HEK293T (cell line): ENCODE data around the gene FHAD1.

ENCODE experiments used
- BHLHE40 ChIP-seq: fragments of 450-650 bp; IDR thresholded peaks from 2 replicates; pipeline ENCODE4 v1.6.1; 2016; ENCODE audit warnings: mild to moderate bottlenecking, moderate library complexity, borderline replicate concordance
- ELF4 ChIP-seq: fragments of 450-650 bp; IDR thresholded peaks from 2 replicates; pipeline ENCODE4 v1.6.1; 2017; ENCODE audit warnings: antibody characterized with exemption
- FOXA1 ChIP-seq: fragments of 450-650 bp; IDR thresholded peaks from 2 replicates; pipeline ENCODE4 v1.6.1; 2016; ENCODE audit warnings: mild to moderate bottlenecking
- FOXK2 ChIP-seq: fragments of 450-650 bp; IDR thresholded peaks from 2 replicates; pipeline ENCODE4 v1.6.1; 2016; ENCODE audit warnings: mild to moderate bottlenecking
- FOXM1 ChIP-seq: fragments of 450-650 bp; IDR thresholded peaks from 2 replicates; pipeline ENCODE4 v1.6.1; 2017; ENCODE audit warnings: mild to moderate bottlenecking, borderline replicate concordance
- HDGF ChIP-seq: fragments of 450-650 bp; IDR thresholded peaks from 2 replicates; pipeline ENCODE4 v1.6.1; 2017; ENCODE audit warnings: antibody characterized with exemption, borderline replicate concordance
- SP1 ChIP-seq: fragments of 450-650 bp; IDR thresholded peaks from 2 replicates; pipeline ENCODE4 v1.6.1; 2017
- SUZ12 ChIP-seq: fragments of 450-650 bp; IDR thresholded peaks from 2 replicates; pipeline ENCODE4 v1.6.1; 2016; ENCODE audit warnings: mild to moderate bottlenecking

- TF ChIP-seq SP1, result no peak
- TF ChIP-seq FOXA1, result no peak
- no peak for TF ChIP-seq SUZ12
- TF ChIP-seq BHLHE40, result no peak
- no peak for TF ChIP-seq FOXK2
- TF ChIP-seq HDGF, result no peak
- TF ChIP-seq ELF4, result no peak
- no peak for TF ChIP-seq FOXM1
These were observed 133.8 kb downstream of the FHAD1 start for GRCh38 chr1:15380601-15381508.
